ENCODE data around the gene CFP. TPM values are rescaled to one million over a fixed set of nuclear protein-coding genes. Genes with fewer than 3 reads are reported as not detected.

Gene CFP
- total RNA-seq, 1 experiment from 2014 or later: 0.34 TPM

DNA sequence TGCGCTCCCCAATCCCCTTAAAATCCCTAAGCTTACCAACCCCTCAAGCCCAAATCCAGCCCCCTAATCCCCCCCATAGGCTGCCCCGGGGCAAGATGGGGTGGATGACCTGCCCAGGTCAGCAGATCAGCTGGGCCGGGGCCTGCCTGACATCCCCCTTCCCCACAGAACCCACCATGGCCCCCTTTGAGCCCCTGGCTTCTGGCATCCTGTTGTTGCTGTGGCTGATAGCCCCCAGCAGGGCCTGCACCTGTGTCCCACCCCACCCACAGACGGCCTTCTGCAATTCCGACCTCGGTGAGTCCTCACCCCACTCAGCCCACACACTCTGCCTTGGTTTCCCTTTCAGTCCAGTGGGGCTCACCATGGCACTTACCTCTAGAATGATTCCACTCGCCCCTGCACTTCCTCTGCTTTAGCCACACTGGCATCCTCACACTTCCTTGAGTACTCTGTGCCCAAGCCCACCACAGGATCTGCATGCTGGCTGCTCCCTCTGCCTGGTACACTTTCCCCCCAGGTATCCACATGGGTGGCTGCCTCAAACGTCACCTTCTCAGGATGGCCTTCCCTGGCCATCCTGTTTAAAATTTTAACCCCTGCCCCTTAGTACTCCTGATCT is 46.4 kb downstream of the CFP start:
- H3K4me1 Mint-ChIP-seq (ENCODE audit: low read depth, unreplicated experiment): no peaks in the 10 kb centered on the region
- TF ChIP-seq, protein P1, sequence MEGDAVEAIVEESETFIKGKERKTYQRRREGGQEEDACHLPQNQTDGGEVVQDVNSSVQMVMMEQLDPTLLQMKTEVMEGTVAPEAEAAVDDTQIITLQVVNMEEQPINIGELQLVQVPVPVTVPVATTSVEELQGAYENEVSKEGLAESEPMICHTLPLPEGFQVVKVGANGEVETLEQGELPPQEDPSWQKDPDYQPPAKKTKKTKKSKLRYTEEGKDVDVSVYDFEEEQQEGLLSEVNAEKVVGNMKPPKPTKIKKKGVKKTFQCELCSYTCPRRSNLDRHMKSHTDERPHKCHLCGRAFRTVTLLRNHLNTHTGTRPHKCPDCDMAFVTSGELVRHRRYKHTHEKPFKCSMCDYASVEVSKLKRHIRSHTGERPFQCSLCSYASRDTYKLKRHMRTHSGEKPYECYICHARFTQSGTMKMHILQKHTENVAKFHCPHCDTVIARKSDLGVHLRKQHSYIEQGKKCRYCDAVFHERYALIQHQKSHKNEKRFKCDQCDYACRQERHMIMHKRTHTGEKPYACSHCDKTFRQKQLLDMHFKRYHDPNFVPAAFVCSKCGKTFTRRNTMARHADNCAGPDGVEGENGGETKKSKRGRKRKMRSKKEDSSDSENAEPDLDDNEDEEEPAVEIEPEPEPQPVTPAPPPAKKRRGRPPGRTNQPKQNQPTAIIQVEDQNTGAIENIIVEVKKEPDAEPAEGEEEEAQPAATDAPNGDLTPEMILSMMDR (IDR thresholded peaks at IDR 0.05; ENCODE audit: insufficient read depth in 1 of 2, low read depth in 1 of 2, low read length in 1 of 2, severe bottlenecking in 1 of 2, unreplicated experiment in 1 of 2): no peak
- no TSS peak for BruUV-seq (replicated peaks)
- Histone ChIP-seq H3K36me3 (ENCODE audit: control insufficient read depth, insufficient read depth, low read length) (no peaks in the 10 kb centered on the region), H3K4me1 (no peaks in the 10 kb centered on the region), H3K4me3 (ENCODE audit: low read depth, low read length) (no peak overlapping the region), H3K27me3 (replicated peaks; ENCODE audit: control insufficient read depth, insufficient read depth, low read length) (no peaks in the 10 kb centered on the region), H3K9me3 (no peaks in the 10 kb centered on the region)
- H3K27me3 Mint-ChIP-seq (ENCODE audit: insufficient read depth, unreplicated experiment): no peaks in the 10 kb centered on the region
- H3K36me3 Mint-ChIP-seq (ENCODE audit: insufficient read depth, unreplicated experiment): no peaks in the 10 kb centered on the region
- ChIA-PET CTCF (no interaction called here), POLR2A (no interaction called here)
- H3K4me3 Mint-ChIP-seq (ENCODE audit: unreplicated experiment): no peak overlapping the region
- no peaks in the 10 kb centered on the region for H3K9me3 Mint-ChIP-seq (ENCODE audit: unreplicated experiment)
- DNase-seq: no peak
- H3K27ac Mint-ChIP-seq (ENCODE audit: unreplicated experiment): no peak overlapping the region
- intact Hi-C loops (cut with micrococcal nuclease; ENCODE audit: unreplicated experiment): no loop called here

DNA sequence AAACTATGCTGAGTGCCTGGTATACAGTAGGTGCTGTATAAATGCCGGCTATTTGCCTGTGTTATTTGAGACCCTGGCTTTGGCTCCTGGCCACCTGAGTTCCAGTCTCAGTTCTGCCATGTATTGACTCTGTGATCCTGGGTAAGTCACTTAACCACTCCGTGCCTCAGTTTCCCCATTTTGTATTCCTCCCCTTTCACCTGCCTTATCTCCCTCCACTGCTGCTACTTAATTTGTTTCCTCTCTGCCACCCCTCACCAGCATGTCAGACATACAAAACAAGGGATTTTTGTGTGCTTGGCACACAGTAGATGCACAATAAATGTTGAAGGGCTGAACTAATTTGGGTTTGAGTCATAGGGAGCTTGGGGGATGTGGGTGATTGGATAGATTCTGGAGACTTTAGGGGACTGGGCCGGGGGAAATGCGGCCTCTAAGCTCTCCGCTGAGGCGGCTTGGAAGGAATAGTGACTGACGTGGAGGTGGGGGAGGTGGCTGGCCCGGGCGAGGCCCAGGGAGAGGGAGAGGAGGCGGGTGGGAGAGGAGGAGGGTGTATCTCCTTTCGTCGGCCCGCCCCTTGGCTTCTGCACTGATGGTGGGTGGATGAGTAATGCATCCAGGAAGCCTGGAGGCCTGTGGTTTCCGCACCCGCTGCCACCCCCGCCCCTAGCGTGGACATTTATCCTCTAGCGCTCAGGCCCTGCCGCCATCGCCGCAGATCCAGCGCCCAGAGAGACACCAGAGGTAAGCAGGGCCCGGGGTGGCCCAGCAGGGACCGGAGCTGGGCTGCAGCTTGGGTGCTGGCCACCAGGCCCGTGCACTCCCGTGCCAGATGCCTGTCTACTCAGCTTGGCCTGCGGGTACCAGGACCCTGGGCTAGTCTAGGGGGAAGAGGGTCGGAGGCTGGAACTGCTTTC is 47.7 kb downstream of the CFP start, which contains the start of gene TIMP1:
Gene TIMP1 (plus strand): TSS at position 706 of the 917 bp plus-strand sequence. CDS start 980 bp downstream, outside the sequence.
- BruUV-seq (replicated peaks): no TSS peak
- TF ChIP-seq, protein P1 (IDR thresholded peaks at IDR 0.05; ENCODE audit: insufficient read depth in 1 of 2, low read depth in 1 of 2, low read length in 1 of 2, severe bottlenecking in 1 of 2, unreplicated experiment in 1 of 2): no peak
- no peaks in the 10 kb centered on the region for H3K4me1 ChIP-seq
- Mint-ChIP-seq H3K27ac (ENCODE audit: unreplicated experiment) (no peak within 1 kb of the TSS), H3K36me3 (ENCODE audit: insufficient read depth, unreplicated experiment) (no peaks in the 10 kb centered on the region), H3K4me1 (ENCODE audit: low read depth, unreplicated experiment) (no peaks in the 10 kb centered on the region), H3K4me3 (ENCODE audit: unreplicated experiment) (no peak within 1 kb of the TSS), H3K27me3 (ENCODE audit: insufficient read depth, unreplicated experiment) (no peaks in the 10 kb centered on the region), H3K9me3 (ENCODE audit: unreplicated experiment) (no peaks in the 10 kb centered on the region)
- no peaks in the 10 kb centered on the region for H3K36me3 ChIP-seq (ENCODE audit: control insufficient read depth, insufficient read depth, low read length)
- H3K4me3 ChIP-seq (ENCODE audit: low read depth, low read length): no peak within 1 kb of the TSS
- H3K27me3 ChIP-seq (replicated peaks; ENCODE audit: control insufficient read depth, insufficient read depth, low read length): no peaks in the 10 kb centered on the region
- ChIA-PET POLR2A (no interaction called here), CTCF (no interaction called here)
- no peaks in the 10 kb centered on the region for H3K9me3 ChIP-seq
- intact Hi-C loops (cut with micrococcal nuclease; ENCODE audit: unreplicated experiment): no loop called here
- DNase-seq: peak in 1 of 2 experiments; percentile 59

DNA sequence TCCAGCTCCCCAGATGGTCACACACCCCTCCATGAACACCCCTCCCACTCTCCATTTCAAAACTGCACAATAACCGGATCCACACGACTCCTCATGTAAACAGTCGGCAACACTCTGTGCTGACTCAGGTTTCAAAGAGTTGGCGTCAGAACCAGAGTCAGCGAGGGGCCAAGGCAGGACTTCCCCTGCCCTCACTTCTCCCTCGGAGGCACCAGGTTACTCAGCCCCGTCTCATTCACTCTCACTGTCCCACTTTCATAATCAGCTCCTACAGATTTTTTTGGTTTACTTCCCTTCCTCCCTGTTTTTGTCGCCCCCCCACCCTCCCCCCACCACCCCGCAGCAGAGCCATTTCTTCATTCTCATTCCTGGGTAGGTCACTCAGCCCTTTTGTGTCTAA is 50.2 kb downstream of the CFP start:
- no peak for DNase-seq
- H3K27me3 ChIP-seq (replicated peaks; ENCODE audit: control insufficient read depth, insufficient read depth, low read length): no peaks in the 10 kb centered on the region
- no peak overlapping the region for H3K4me3 ChIP-seq (ENCODE audit: low read depth, low read length)
- intact Hi-C loops (cut with micrococcal nuclease; ENCODE audit: unreplicated experiment): no loop called here
- Mint-ChIP-seq H3K27ac (ENCODE audit: unreplicated experiment) (no peak overlapping the region), H3K27me3 (ENCODE audit: insufficient read depth, unreplicated experiment) (no peaks in the 10 kb centered on the region), H3K4me1 (ENCODE audit: low read depth, unreplicated experiment) (no peaks in the 10 kb centered on the region), H3K36me3 (ENCODE audit: insufficient read depth, unreplicated experiment) (no peaks in the 10 kb centered on the region), H3K4me3 (ENCODE audit: unreplicated experiment) (no peak overlapping the region), H3K9me3 (ENCODE audit: unreplicated experiment) (no peaks in the 10 kb centered on the region)
- H3K36me3 ChIP-seq (ENCODE audit: control insufficient read depth, insufficient read depth, low read length): no peaks in the 10 kb centered on the region
- TF ChIP-seq, protein P1 (IDR thresholded peaks at IDR 0.05; ENCODE audit: insufficient read depth in 1 of 2, low read depth in 1 of 2, low read length in 1 of 2, severe bottlenecking in 1 of 2, unreplicated experiment in 1 of 2): no peak
- no peaks in the 10 kb centered on the region for H3K9me3 ChIP-seq
- no peaks in the 10 kb centered on the region for H3K4me1 ChIP-seq
- CTCF ChIA-PET: no interaction called here
- BruUV-seq (replicated peaks): no TSS peak
- POLR2A ChIA-PET: no interaction called here
